Panc1 (cell line): ENCODE measurements around the gene ZNF665. TPM values are rescaled to one million over a fixed set of nuclear protein-coding genes. Genes with fewer than 3 reads are reported as not detected.

Source experiments
- ATAC-seq: fragments of 200-7000 bp; cut with Tn5 transposase; 2 replicates; pipeline ENCODE4 v1.9.1; 2020; ENCODE audit warnings: mild to moderate bottlenecking, moderate library complexity
- BruUV-seq: library from RNA; stranded (reverse); fragments of 400-500 nt; replicated peaks from 2 replicates; lab custom pipeline; 2021; lab: Mats Ljungman, UMichigan
- CTCF ChIA-PET: fragments of 300-600 bp; sonication (Branson Sonifier 250); formaldehyde crosslinking; loops from one replicate; lab custom pipeline; 2022; ENCODE audit warnings: antibody characterized with exemption; lab: Charles Lee
- POLR2A ChIA-PET: fragments of 300-600 bp; sonication (Branson Sonifier 250); formaldehyde crosslinking; loops from one replicate; lab custom pipeline; 2022; ENCODE audit warnings: antibody characterized with exemption; lab: Charles Lee
- DNase-seq: peaks from one replicate; pipeline ENCODE4 v3.0.0-alpha.2; 2010; ENCODE audit warnings: low read depth, low spot score
- H3K27ac ChIP-seq: 2 replicates; pipeline ENCODE4 v1.5.1; 2011; ENCODE audit warnings: mild to moderate bottlenecking, low read length, inconsistent platforms
- H3K27me3 ChIP-seq: fragments of 200-500 bp; sonication (Bioruptor generic); 2 replicates; pipeline ENCODE4 v1.6.0; 2014; ENCODE audit warnings: low read length, inconsistent platforms; ENCODE audit not compliant: control insufficient read depth, insufficient read depth
- H3K36me3 ChIP-seq: fragments of 200-500 bp; sonication (Bioruptor generic); 2 replicates; pipeline ENCODE4 v1.5.1; 2014; ENCODE audit warnings: inconsistent platforms, mild to moderate bottlenecking, low read length, moderate library complexity; ENCODE audit not compliant: control insufficient read depth, insufficient read depth
- H3K4me1 ChIP-seq: 2 replicates; pipeline ENCODE4 v1.5.1; 2011; ENCODE audit warnings: inconsistent platforms, mild to moderate bottlenecking, low read length, moderate library complexity; ENCODE audit not compliant: control insufficient read depth, insufficient read depth
- H3K4me3 ChIP-seq, 2 experiments: 2 replicates each; pipeline ENCODE4 v1.5.1; 2011 to 2012; ENCODE audit warnings: low read depth in 2 of 2, low read length in 2 of 2, mild to moderate bottlenecking in 2 of 2, inconsistent platforms in 1 of 2, moderate library complexity in 1 of 2
- H3K9me3 ChIP-seq: fragments of 200-500 bp; sonication (Bioruptor generic); 2 replicates; pipeline ENCODE4 v1.5.1; 2014; ENCODE audit warnings: low read depth, mild to moderate bottlenecking, inconsistent platforms, low read length, moderate library complexity; ENCODE audit not compliant: control insufficient read depth, insufficient read depth
- POLR2AphosphoS5 ChIP-seq: IDR thresholded peaks from 2 replicates; pipeline ENCODE4 v1.6.1; 2012; ENCODE audit warnings: mild to moderate bottlenecking, low read depth, low read length, moderate library complexity
- SIN3A ChIP-seq: IDR thresholded peaks from 2 replicates; pipeline ENCODE4 v1.6.1; 2012; ENCODE audit warnings: low read depth, mild to moderate bottlenecking, low read length, moderate library complexity, borderline replicate concordance; ENCODE audit not compliant: insufficient read depth
- TCF7L2 ChIP-seq: IDR thresholded peaks from 2 replicates; pipeline ENCODE4 v1.6.1; 2011; ENCODE audit warnings: mild to moderate bottlenecking, low read depth, low read length, inconsistent platforms
- in situ Hi-C: cut with HindIII; loops from 2 replicates; pipeline ENCODE4 v1.10.0; 2016; ENCODE audit warnings: low sequenced_read_pairs, low pct_unique_long_range_greater_than_20kb
- intact Hi-C: fragments of 100-400 bp; cut with micrococcal nuclease; formaldehyde crosslinking; loops from one replicate; pipeline ENCODE4 v1.10.0; 2022; ENCODE audit not compliant: unreplicated experiment
- total RNA-seq: library from RNA; stranded (reverse); gene quantifications from one replicate; pipeline ENCODE4 v1.2.1, GENCODE V29; 2021; ENCODE audit not compliant: unreplicated experiment
- TF ChIP-seq, protein P1 (sequence below): fragments of 450-650 bp; IDR thresholded peaks from 2 replicates; pipeline ENCODE4 v1.5.1; 2017; ENCODE audit warnings: mild to moderate bottlenecking
- TF ChIP-seq, protein P2 (sequence below), 2 experiments: IDR thresholded peaks; 2 replicates each; pipeline ENCODE4 v1.6.1; 2011 to 2012; ENCODE audit warnings: low read depth in 2 of 2, control low read depth in 1 of 2, low read length in 1 of 2, mild to moderate bottlenecking in 1 of 2, moderate library complexity in 1 of 2; ENCODE audit not compliant: insufficient read depth in 1 of 2

The ZNF665 gene
- total RNA-seq, 1 experiment from 2014 or later = 7.0 TPM

DNA sequence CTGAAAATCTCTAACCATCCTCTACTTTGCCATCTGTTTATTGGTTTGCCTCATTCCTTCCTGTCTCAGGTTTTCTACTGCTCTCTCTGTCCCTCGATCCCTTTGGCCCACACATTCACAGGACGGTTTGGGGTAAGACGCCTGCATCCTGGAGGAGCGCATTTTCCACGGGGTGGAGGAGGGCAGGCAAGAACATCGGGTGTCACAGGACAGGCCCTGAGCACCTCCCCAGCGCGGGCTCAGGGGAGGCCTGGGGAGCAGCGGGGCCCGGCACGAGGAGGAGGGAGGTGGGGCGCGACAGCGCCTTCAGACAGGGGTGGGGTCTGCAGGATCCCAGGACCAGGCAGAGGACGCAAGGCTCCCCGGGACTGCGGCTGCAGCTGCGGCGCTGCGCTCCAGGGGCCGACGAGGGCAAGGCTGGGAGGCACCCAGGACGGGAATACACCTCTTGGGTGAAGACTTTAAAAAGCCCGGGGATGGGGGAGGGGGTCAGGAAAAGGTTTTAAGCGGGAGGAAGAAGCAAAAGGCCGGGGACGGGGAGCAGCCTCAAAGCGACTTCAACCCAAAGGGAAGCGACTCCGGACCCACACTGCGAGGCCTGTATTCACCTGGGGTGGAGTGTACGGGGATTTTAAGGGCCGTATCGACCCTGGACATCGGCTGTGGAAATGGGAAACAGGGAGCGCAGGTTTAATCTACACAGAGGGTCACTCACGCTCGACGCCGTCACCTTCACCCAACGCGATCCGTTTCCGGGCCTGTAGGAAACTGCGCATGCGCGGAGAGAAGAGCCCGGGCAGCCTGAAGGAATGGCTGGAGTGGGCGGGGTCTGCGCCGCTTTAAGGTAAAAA, 60.8 kb downstream of the ZNF665 start, which contains the start of gene ZNF415:
Gene ZNF415 (minus strand): TSS at position 770 of the 851 bp plus-strand sequence. CDS start 10,234 bp downstream, outside the sequence.
- intact Hi-C loops (no loop called here), in situ Hi-C loops (no loop called here)
- Histone ChIP-seq H3K9me3 (peaks cover 6% of the 10 kb centered on the region; the same call in 1 of the 2 replicates), H3K36me3 (no peaks in the 10 kb centered on the region), H3K27ac (no peak within 1 kb of the TSS), H3K4me3 (peak within 1 kb of the TSS in 1 of 2 experiments; percentile 4; a peak in 1 of 4 replicates), H3K27me3 (no peaks in the 10 kb centered on the region), H3K4me1 (no peaks in the 10 kb centered on the region)
- ChIA-PET CTCF (no interaction called here), POLR2A (no interaction called here)
- no TSS peak for BruUV-seq
- TF ChIP-seq POLR2AphosphoS5 = no peak
- TF ChIP-seq SIN3A = no peak
- TF ChIP-seq, protein P1, sequence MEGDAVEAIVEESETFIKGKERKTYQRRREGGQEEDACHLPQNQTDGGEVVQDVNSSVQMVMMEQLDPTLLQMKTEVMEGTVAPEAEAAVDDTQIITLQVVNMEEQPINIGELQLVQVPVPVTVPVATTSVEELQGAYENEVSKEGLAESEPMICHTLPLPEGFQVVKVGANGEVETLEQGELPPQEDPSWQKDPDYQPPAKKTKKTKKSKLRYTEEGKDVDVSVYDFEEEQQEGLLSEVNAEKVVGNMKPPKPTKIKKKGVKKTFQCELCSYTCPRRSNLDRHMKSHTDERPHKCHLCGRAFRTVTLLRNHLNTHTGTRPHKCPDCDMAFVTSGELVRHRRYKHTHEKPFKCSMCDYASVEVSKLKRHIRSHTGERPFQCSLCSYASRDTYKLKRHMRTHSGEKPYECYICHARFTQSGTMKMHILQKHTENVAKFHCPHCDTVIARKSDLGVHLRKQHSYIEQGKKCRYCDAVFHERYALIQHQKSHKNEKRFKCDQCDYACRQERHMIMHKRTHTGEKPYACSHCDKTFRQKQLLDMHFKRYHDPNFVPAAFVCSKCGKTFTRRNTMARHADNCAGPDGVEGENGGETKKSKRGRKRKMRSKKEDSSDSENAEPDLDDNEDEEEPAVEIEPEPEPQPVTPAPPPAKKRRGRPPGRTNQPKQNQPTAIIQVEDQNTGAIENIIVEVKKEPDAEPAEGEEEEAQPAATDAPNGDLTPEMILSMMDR = no peak
- no peak for TF ChIP-seq TCF7L2
- TF ChIP-seq, protein P2, sequence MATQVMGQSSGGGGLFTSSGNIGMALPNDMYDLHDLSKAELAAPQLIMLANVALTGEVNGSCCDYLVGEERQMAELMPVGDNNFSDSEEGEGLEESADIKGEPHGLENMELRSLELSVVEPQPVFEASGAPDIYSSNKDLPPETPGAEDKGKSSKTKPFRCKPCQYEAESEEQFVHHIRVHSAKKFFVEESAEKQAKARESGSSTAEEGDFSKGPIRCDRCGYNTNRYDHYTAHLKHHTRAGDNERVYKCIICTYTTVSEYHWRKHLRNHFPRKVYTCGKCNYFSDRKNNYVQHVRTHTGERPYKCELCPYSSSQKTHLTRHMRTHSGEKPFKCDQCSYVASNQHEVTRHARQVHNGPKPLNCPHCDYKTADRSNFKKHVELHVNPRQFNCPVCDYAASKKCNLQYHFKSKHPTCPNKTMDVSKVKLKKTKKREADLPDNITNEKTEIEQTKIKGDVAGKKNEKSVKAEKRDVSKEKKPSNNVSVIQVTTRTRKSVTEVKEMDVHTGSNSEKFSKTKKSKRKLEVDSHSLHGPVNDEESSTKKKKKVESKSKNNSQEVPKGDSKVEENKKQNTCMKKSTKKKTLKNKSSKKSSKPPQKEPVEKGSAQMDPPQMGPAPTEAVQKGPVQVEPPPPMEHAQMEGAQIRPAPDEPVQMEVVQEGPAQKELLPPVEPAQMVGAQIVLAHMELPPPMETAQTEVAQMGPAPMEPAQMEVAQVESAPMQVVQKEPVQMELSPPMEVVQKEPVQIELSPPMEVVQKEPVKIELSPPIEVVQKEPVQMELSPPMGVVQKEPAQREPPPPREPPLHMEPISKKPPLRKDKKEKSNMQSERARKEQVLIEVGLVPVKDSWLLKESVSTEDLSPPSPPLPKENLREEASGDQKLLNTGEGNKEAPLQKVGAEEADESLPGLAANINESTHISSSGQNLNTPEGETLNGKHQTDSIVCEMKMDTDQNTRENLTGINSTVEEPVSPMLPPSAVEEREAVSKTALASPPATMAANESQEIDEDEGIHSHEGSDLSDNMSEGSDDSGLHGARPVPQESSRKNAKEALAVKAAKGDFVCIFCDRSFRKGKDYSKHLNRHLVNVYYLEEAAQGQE (IDR thresholded peaks at IDR 0.05; ENCODE audit: insufficient read depth in 1 of 2, low read depth in 2 of 2, low read length in 1 of 2) = no peak
- ATAC-seq (peak; percentile 33; the same call in 1 of the 2 replicates), DNase-seq (no peak)

DNA sequence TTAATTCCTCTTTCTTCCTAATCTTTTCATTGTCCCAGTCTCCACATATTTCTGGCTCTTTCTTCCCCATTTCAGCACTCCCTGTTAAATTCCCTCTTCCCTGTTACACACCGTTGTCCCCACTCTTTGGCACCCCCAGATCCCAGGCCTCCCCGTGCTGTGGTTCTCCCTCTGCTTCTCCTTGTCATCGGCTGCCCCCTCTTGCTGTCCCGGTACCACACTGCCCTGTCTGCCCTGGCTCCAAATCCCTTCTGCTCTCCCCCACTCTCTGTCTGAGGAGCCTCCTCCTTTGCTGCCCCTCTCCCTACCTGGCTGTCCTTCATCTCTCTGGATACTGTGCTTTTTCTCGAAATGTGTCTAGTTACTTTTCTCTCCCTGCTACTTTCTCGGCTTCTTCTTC, 61.4 kb downstream of the ZNF665 start:
- in situ Hi-C loops (no loop called here), intact Hi-C loops (no loop called here)
- H3K36me3 ChIP-seq = no peaks in the 10 kb centered on the region
- no peaks in the 10 kb centered on the region for H3K27me3 ChIP-seq
- no peak overlapping the region for H3K4me3 ChIP-seq
- TF ChIP-seq TCF7L2 = no peak
- TF ChIP-seq, protein P1 = no peak
- CTCF ChIA-PET = no interaction called here
- ATAC-seq (peak; percentile 36; the same call in 1 of the 2 replicates), DNase-seq (no peak)
- H3K4me1 ChIP-seq = no peaks in the 10 kb centered on the region
- 0 out of 2 replicates have a peak, but pooled peaks cover 2% of the 10 kb centered on the region for H3K9me3 ChIP-seq
- no TSS peak for BruUV-seq
- POLR2A ChIA-PET = no interaction called here
- no peak overlapping the region for H3K27ac ChIP-seq
